Measurements from ENCODE around the gene FICD. TPM values are rescaled to one million over a fixed set of nuclear protein-coding genes. Genes with fewer than 3 reads are reported as not detected.

The FICD gene
- polyA plus RNA-seq, 3 donors = 1.00 to 1.9 (median 1.6) TPM

GRCh38 chr12:108560321-108560721 lies 45.2 kb downstream of the FICD start:
- H3K79me2 ChIP-seq (ENCODE audit: insufficient read depth, low read length) = peaks cover 75% of the 10 kb centered on the region
- H3K9me3 Mint-ChIP-seq = no peaks in the 10 kb centered on the region
- H3K27ac Mint-ChIP-seq = peak overlapping the region; percentile 98 to 100 (median 100)
- H2AFZ ChIP-seq (ENCODE audit: insufficient read depth, low read depth, low read length, poor library complexity, severe bottlenecking) = peak overlapping the region; percentile 91
- 0% methylated on average over 6 of the region's 12 CpGs for WGBS (ENCODE audit: insufficient coverage)
- TF ChIP-seq CTCF (IDR thresholded peaks at IDR 0.05) = no peak
- peaks cover 0 to 2% (median 0%) of the 10 kb centered on the region in 3 donors for H3K27me3 Mint-ChIP-seq (ENCODE audit: low read depth in 3 of 3)
- H3K4me2 ChIP-seq (replicated peaks; ENCODE audit: extremely low read depth, low read length, poor library complexity, severe bottlenecking) = peak overlapping the region; percentile 98
- peak overlapping the region; percentile 100 for H3K4me3 Mint-ChIP-seq
- H3K36me3 Mint-ChIP-seq = peaks cover 24 to 42% of the 10 kb centered on the region in 2 donors
- H3K27me3 ChIP-seq (ENCODE audit: control insufficient read depth in 2 of 2, insufficient read depth in 2 of 2, low read length in 2 of 2) = no peaks in the 10 kb centered on the region
- peaks cover 39% of the 10 kb centered on the region for H3K4me1 Mint-ChIP-seq
- no peaks in the 10 kb centered on the region for H3K9me3 ChIP-seq (replicated peaks in 1 of 2; ENCODE audit: control insufficient read depth in 1 of 2, insufficient read depth in 1 of 2, low read length in 2 of 2)
- peak overlapping the region; percentile 68 to 95 for H3K27ac ChIP-seq (ENCODE audit: low read depth in 1 of 2, low read length in 2 of 2)
- intact Hi-C loops (cut with micrococcal nuclease) = loop anchor here (5.0 to 10.0 kb wide), 7 partner anchors 43 to 492 kb away; partner anchors contain the start of genes CORO1C (in 1 of the 2), FICD (in 1 of the 2), SELPLG (in 1 of the 2) and SSH1 (in 1 of the 2)
- H4K20me1 ChIP-seq (ENCODE audit: insufficient read depth, low read length) = peaks cover 33% of the 10 kb centered on the region
- peaks cover 31 to 43% of the 10 kb centered on the region in 2 donors for H3K4me1 ChIP-seq (ENCODE audit: control insufficient read depth in 1 of 2, insufficient read depth in 2 of 2, low read length in 2 of 2)
- peak overlapping the region; percentile 92 for H3K9ac ChIP-seq (ENCODE audit: insufficient read depth, low read length, poor library complexity, severe bottlenecking)
- peak overlapping the region; percentile 84 to 97 (median 92) for H3K4me3 ChIP-seq (replicated peaks in 1 of 3; ENCODE audit: low read depth in 2 of 3, low read length in 3 of 3)
- H3K36me3 ChIP-seq (replicated peaks in 1 of 2; ENCODE audit: control insufficient read depth in 1 of 2, insufficient read depth in 2 of 2, low read length in 2 of 2) = peaks cover 25 to 42% of the 10 kb centered on the region in 2 donors
- DNase-seq = peak in 1 of 3 donors; percentile 15

DNA sequence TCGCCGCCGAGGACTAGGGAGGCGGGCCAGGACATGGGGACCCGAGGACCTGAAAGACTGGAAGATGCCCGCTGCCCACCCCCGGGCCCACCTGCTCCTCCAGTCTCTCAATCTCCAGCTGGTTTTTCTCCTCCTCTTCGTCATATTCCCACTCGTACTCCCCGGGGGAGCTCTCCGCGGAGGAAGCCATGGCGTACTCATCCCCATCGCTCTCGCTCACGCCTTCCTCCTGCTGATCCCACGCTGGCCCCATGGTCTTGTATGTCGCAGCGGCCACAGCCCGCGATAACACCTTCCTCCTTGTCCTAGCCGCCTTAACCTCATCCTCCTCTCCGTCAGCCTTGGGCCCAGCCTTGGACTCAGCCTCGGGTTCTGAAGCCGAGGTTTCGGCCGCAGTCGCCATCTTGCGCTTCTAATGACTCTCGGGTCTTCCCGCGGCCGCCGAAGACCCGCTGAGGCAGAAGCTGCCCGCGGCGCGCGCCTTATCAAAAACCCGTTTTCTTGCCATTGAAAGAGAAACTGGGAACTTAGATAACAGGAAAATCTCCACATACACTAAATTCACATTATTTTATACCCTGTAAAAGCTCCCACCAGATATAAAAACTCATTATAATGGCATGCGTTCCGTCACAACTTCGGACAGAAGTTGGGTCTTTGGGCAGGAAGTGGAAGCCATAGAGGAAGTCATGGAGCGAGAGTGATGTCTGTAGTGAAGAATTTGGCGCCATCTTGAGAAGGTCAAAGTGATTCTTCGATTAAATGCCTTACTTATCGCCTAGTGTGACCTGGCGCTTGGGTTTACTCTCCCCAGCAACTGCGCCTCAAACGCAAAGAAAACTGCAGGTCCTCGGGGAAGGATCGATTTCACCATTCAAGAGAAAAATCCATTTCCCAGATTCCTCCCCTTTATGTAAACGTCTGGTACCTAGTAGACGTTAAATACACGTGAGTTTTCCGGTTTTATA lies 46.0 kb downstream of the FICD start, which contains the start of gene SART3:
Gene SART3 (minus strand): TSS at position 422 of the 968 bp plus-strand sequence. CDS start 19 bp downstream, at position 403.
- Histone ChIP-seq H3K9ac (ENCODE audit: insufficient read depth, low read length, poor library complexity, severe bottlenecking) (peak within 1 kb of the TSS; percentile 92), H3K27me3 (ENCODE audit: control insufficient read depth in 2 of 2, insufficient read depth in 2 of 2, low read length in 2 of 2) (no peaks in the 10 kb centered on the region), H3K4me3 (replicated peaks in 1 of 3; ENCODE audit: low read depth in 2 of 3, low read length in 3 of 3) (peak within 1 kb of the TSS; percentile 84 to 97 (median 92)), H2AFZ (ENCODE audit: insufficient read depth, low read depth, low read length, poor library complexity, severe bottlenecking) (peak within 1 kb of the TSS; percentile 91), H3K79me2 (ENCODE audit: insufficient read depth, low read length) (peaks cover 68% of the 10 kb centered on the region), H3K27ac (ENCODE audit: low read depth in 1 of 2, low read length in 2 of 2) (peak within 1 kb of the TSS; percentile 68 to 95), H3K36me3 (replicated peaks in 1 of 2; ENCODE audit: control insufficient read depth in 1 of 2, insufficient read depth in 2 of 2, low read length in 2 of 2) (peaks cover 29 to 43% of the 10 kb centered on the region in 2 donors), H3K4me1 (ENCODE audit: control insufficient read depth in 1 of 2, insufficient read depth in 2 of 2, low read length in 2 of 2) (peaks cover 35 to 50% of the 10 kb centered on the region in 2 donors), H4K20me1 (ENCODE audit: insufficient read depth, low read length) (peaks cover 26% of the 10 kb centered on the region), H3K4me2 (replicated peaks; ENCODE audit: extremely low read depth, low read length, poor library complexity, severe bottlenecking) (peak within 1 kb of the TSS; percentile 98), H3K9me3 (replicated peaks in 1 of 2; ENCODE audit: control insufficient read depth in 1 of 2, insufficient read depth in 1 of 2, low read length in 2 of 2) (no peaks in the 10 kb centered on the region)
- Mint-ChIP-seq H3K9me3 (no peaks in the 10 kb centered on the region), H3K4me1 (peaks cover 45% of the 10 kb centered on the region), H3K27ac (peak within 1 kb of the TSS; percentile 98 to 100 (median 100)), H3K4me3 (peak within 1 kb of the TSS; percentile 100), H3K36me3 (peaks cover 30 to 42% of the 10 kb centered on the region in 2 donors), H3K27me3 (ENCODE audit: low read depth in 3 of 3) (peaks cover 0 to 2% (median 0%) of the 10 kb centered on the region in 3 donors)
- no peak for TF ChIP-seq CTCF (IDR thresholded peaks at IDR 0.05)
- peak; percentile 80 to 89 (median 82) for DNase-seq
- intact Hi-C loops (cut with micrococcal nuclease) = loop anchor here (5.0 to 10.0 kb wide), 7 partner anchors 44 to 491 kb away; partner anchors contain the start of genes CORO1C (in 1 of the 2), FICD (in 1 of the 2), SELPLG (in 1 of the 2) and SSH1 (in 1 of the 2)
- under 1% methylated on average over 48 of the region's 57 CpGs for WGBS (ENCODE audit: insufficient coverage)

Measured in CD14-positive monocyte (primary cell).